22Rv1 (cell line): ENCODE results near the gene ADAMTSL2.

Experiments
- H3K27ac ChIP-seq: fragments of 450-650 bp; 2 replicates; pipeline ENCODE4 v1.5.1; 2017
- ZFX ChIP-seq: fragments of 450-650 bp; IDR thresholded peaks from 2 replicates; pipeline ENCODE4 v1.6.1; 2017; ENCODE audit warnings: antibody characterized with exemption, borderline replicate concordance
- TF ChIP-seq, protein P1 (sequence below): fragments of 450-650 bp; IDR thresholded peaks from 2 replicates; pipeline ENCODE4 v1.5.1; 2017; ENCODE audit warnings: mild to moderate bottlenecking

The ADAMTSL2 gene

DNA sequence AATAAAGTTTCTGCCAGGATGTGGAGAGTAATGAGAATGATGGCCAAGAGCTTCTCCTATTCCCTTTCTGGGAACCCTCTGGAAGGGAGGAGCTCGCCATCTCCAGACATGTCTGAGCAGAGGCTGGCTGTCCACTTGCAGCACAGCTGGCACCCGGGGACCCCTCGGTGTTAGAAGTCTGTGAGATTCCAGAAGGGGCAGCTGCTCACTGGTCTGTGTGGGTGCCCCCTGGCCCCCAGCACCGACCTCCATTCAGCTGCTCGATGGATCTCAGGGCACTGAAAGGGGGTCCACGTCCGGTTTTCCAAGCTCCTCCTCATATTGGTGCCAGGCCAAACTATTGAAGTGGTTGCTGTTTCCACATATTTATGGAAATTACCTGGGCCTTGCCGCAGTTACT is 78.3 kb downstream of the ADAMTSL2 start:
- TF ChIP-seq ZFX, result no peak
- TF ChIP-seq, protein P1, sequence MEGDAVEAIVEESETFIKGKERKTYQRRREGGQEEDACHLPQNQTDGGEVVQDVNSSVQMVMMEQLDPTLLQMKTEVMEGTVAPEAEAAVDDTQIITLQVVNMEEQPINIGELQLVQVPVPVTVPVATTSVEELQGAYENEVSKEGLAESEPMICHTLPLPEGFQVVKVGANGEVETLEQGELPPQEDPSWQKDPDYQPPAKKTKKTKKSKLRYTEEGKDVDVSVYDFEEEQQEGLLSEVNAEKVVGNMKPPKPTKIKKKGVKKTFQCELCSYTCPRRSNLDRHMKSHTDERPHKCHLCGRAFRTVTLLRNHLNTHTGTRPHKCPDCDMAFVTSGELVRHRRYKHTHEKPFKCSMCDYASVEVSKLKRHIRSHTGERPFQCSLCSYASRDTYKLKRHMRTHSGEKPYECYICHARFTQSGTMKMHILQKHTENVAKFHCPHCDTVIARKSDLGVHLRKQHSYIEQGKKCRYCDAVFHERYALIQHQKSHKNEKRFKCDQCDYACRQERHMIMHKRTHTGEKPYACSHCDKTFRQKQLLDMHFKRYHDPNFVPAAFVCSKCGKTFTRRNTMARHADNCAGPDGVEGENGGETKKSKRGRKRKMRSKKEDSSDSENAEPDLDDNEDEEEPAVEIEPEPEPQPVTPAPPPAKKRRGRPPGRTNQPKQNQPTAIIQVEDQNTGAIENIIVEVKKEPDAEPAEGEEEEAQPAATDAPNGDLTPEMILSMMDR, result no peak
- H3K27ac ChIP-seq, result no peak overlapping the region

GRCh38 chr9:133613432-133613831 is 78.9 kb downstream of the ADAMTSL2 start:
- no peak overlapping the region for H3K27ac ChIP-seq
- TF ChIP-seq, protein P1, result no peak
- no peak for TF ChIP-seq ZFX

DNA sequence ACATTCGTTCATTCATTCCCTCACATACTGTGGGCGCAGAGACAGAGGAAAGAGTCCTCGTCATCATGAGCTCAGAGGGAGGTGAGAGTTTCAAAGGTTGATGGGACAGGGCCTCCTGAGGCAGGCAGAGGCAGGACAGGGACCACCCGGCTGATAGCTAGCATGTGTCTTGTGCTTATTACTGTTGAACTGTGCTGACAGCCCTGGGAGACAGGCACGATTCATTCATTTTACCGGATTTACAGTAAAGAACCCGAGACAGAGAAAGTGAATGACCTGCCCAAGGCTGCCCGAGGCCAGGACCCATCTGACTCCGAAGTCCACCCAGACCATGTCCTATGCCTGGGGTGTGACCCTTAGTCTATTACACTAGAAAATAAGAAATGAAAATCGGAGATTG is 79.6 kb downstream of the ADAMTSL2 start:
- TF ChIP-seq, protein P1, result no peak
- TF ChIP-seq ZFX, result no peak
- no peak overlapping the region for H3K27ac ChIP-seq

DNA sequence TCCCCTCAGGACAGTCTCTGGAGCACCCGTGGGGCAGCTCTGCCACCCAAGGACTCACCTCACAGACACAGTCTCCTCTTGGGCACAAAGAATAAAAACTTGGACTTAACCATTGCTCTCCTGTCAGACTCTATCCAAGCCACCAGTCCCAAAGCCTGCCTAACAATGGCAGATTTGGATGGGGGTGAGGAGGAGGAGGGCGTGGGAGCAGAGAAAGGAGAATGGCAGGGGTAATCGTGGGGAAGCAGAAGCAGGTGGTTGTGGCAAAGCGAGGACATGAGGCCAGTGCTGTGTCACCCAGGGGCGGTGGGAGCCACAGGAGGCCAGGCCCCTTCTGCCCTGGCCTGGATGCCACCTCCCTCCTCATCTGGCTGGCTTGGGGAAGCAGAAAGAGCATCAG is 80.2 kb downstream of the ADAMTSL2 start:
- TF ChIP-seq ZFX, result no peak
- TF ChIP-seq, protein P1, result no peak
- H3K27ac ChIP-seq, result no peak overlapping the region

GRCh38 chr9:133615186-133615585 is 80.7 kb downstream of the ADAMTSL2 start:
- TF ChIP-seq, protein P1, result no peak
- no peak for TF ChIP-seq ZFX
- H3K27ac ChIP-seq, result no peak overlapping the region

DNA sequence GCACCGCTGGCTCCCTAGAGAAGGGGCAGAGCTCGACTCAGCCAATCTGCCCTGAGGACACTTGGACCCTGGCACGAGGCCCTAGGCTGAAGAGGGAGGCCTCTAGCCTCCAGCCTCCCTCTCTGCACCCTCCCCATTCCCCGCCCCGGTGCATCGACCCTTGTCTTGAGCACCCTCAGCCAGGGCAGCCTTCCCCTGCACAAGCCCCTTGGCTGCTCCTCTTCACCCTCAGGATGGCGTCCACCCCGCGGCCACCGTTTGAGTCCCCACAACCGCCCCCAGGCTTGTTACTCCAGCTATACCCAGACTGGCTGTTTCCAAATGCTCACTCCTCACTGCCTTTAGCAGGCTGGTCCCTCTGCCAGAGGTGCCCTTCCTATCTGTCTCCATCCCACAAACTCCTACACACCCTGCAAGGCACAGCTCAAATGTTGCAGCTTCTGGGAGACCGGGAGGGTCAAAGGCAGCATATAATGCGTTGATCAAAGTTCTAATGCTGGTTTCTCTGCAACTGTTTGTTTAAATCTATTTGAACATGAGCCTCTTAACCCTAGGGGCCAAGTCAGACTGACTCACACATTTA is 81.2 kb downstream of the ADAMTSL2 start:
- TF ChIP-seq ZFX, result no peak
- TF ChIP-seq, protein P1, result no peak
- H3K27ac ChIP-seq, result no peak overlapping the region

GRCh38 chr9:133616643-133617405 is 82.3 kb downstream of the ADAMTSL2 start:
- TF ChIP-seq, protein P1, result no peak
- no peak for TF ChIP-seq ZFX
- H3K27ac ChIP-seq, result no peak overlapping the region
